Mesenchymal stem cell (in vitro differentiated cells and primary cell): ENCODE measurements around the gene SSH2.

Experiments used
- DNase-seq: peaks from one replicate; pipeline ENCODE4 v3.0.0-alpha.2; 2013
- H2AFZ ChIP-seq: one replicate; pipeline ENCODE4 v1.6.1; 2013; ENCODE audit warnings: low read depth, mild to moderate bottlenecking, control low read depth, inconsistent platforms, low read length, moderate library complexity
- H2AK5ac ChIP-seq: 2 replicates; pipeline ENCODE4 v1.6.1; 2013; ENCODE audit warnings: low read length, moderate library complexity, mild to moderate bottlenecking, inconsistent platforms; ENCODE audit not compliant: severe bottlenecking
- H2BK120ac ChIP-seq: one replicate; pipeline ENCODE4 v1.6.1; 2013; ENCODE audit warnings: low read depth, mild to moderate bottlenecking, inconsistent platforms, low read length, moderate library complexity
- H2BK12ac ChIP-seq, 2 experiments: one replicate each; pipeline ENCODE4 v1.6.1; 2013; ENCODE audit warnings: inconsistent platforms in 2 of 2, low read length in 2 of 2, mild to moderate bottlenecking in 2 of 2, moderate library complexity in 2 of 2, control low read depth in 1 of 2
- H2BK15ac ChIP-seq: one replicate; pipeline ENCODE4 v1.6.1; 2013; ENCODE audit warnings: mild to moderate bottlenecking, low read depth, inconsistent platforms; ENCODE audit not compliant: poor library complexity, severe bottlenecking
- H2BK5ac ChIP-seq: 2 replicates; pipeline ENCODE4 v1.6.1; 2013; ENCODE audit warnings: low read depth, mild to moderate bottlenecking, low read length, control low read depth, inconsistent platforms; ENCODE audit not compliant: poor library complexity, severe bottlenecking
- H3K14ac ChIP-seq, 2 experiments: one replicate each; pipeline ENCODE4 v1.6.1; 2013; ENCODE audit warnings: inconsistent platforms in 2 of 2, low read length in 2 of 2, control low read depth in 1 of 2, mild to moderate bottlenecking in 1 of 2, moderate library complexity in 1 of 2
- H3K18ac ChIP-seq, 2 experiments: one replicate each; pipeline ENCODE4 v1.6.1; 2013; ENCODE audit warnings: inconsistent platforms in 2 of 2, low read length in 2 of 2, control low read depth in 1 of 2, low read depth in 1 of 2, mild to moderate bottlenecking in 1 of 2
- H3K23ac ChIP-seq, 2 experiments: one replicate each; pipeline ENCODE4 v1.6.1; 2013; ENCODE audit warnings: inconsistent platforms in 2 of 2, low read length in 2 of 2, mild to moderate bottlenecking in 2 of 2, moderate library complexity in 2 of 2, control low read depth in 1 of 2
- H3K27ac ChIP-seq: 2 replicates; pipeline ENCODE4 v1.5.1; 2013; ENCODE audit warnings: mild to moderate bottlenecking, moderate library complexity, low read length, control low read depth, inconsistent platforms; ENCODE audit not compliant: poor library complexity, severe bottlenecking
- H3K27me3 ChIP-seq, 2 experiments: 2 replicates each; pipeline versions ENCODE4 v1.6.1 to v1.7.0; 2013; ENCODE audit warnings: low read length in 2 of 2, mild to moderate bottlenecking in 2 of 2, moderate library complexity in 2 of 2, control low read depth in 1 of 2, inconsistent platforms in 1 of 2; ENCODE audit not compliant: control insufficient read depth in 1 of 2, insufficient read depth in 1 of 2
- H3K36me3 ChIP-seq, 2 experiments: 2 replicates each; pipeline versions ENCODE4 v1.6.1 to v1.7.0; 2013; ENCODE audit warnings: low read length in 2 of 2, control low read depth in 1 of 2, inconsistent platforms in 1 of 2, low read depth in 1 of 2, mild to moderate bottlenecking in 1 of 2; ENCODE audit not compliant: insufficient read depth in 2 of 2, control insufficient read depth in 1 of 2
- H3K4ac ChIP-seq, 2 experiments: one replicate each; pipeline ENCODE4 v1.6.1; 2013; ENCODE audit warnings: inconsistent platforms in 2 of 2, low read length in 2 of 2, mild to moderate bottlenecking in 2 of 2, moderate library complexity in 2 of 2, control low read depth in 1 of 2, low read depth in 1 of 2
- H3K4me1 ChIP-seq: 2 replicates; pipeline ENCODE4 v1.6.1; 2013; ENCODE audit warnings: low read depth, low read length, control low read depth; ENCODE audit not compliant: control insufficient read depth, insufficient read depth
- H3K4me2 ChIP-seq: 2 replicates; pipeline ENCODE4 v1.6.1; 2013; ENCODE audit warnings: low read length, mild to moderate bottlenecking, inconsistent platforms; ENCODE audit not compliant: poor library complexity, severe bottlenecking
- H3K4me3 ChIP-seq, 2 experiments: 2 replicates each; pipeline versions ENCODE4 v1.5.1 to v1.7.0; 2013; ENCODE audit warnings: low read length in 2 of 2, mild to moderate bottlenecking in 2 of 2, control low read depth in 1 of 2, low read depth in 1 of 2; ENCODE audit not compliant: insufficient read depth in 1 of 2
- H3K79me1 ChIP-seq: replicated peaks from 2 replicates; pipeline ENCODE4 v1.6.1; 2013; ENCODE audit warnings: mild to moderate bottlenecking, control low read depth, low read length, inconsistent platforms; ENCODE audit not compliant: poor library complexity, severe bottlenecking
- H3K9ac ChIP-seq: 2 replicates; pipeline ENCODE4 v1.7.0; 2013; ENCODE audit warnings: mild to moderate bottlenecking, low read length, moderate library complexity
- H3K9me3 ChIP-seq: 2 replicates; pipeline ENCODE4 v1.7.0; 2013; ENCODE audit warnings: mild to moderate bottlenecking, low read length; ENCODE audit not compliant: control insufficient read depth
- H4K8ac ChIP-seq: one replicate; pipeline ENCODE4 v1.6.1; 2013; ENCODE audit warnings: inconsistent platforms, mild to moderate bottlenecking, low read length, moderate library complexity
- H4K91ac ChIP-seq: one replicate; pipeline ENCODE4 v1.6.1; 2013; ENCODE audit warnings: mild to moderate bottlenecking, low read length, inconsistent platforms
- WGBS: methylation state at CpG from one replicate; pipeline ENCODE4 v1.1.7; 2013; ENCODE audit warnings: mixed read lengths; 5-methylcytosine and 5-hydroxymethylcytosine counted together

Gene SSH2

DNA sequence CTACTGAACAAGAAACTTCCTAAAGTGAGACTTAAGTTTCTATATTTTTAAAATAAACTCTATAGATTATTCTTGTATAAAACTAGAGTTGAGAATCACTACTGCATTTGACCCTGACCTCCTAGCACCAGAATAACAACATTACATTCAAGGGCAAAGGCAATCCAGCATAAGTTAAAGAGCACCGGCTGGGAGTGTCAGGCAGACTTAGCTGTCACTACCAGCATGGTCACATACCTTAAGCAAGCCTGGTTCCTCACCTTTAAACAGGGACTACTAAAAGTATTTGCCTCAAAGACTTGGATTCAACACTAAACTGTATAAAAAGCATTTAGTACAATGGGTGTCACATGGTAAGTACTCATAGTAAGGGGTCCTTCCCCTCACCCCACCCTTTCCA, 90.4 kb downstream of the SSH2 start:
- H2BK12ac ChIP-seq: no peak overlapping the region
- no peak overlapping the region for H4K91ac ChIP-seq
- no peak overlapping the region for H2AK5ac ChIP-seq
- H3K18ac ChIP-seq: no peak overlapping the region
- H3K9me3 ChIP-seq: no peaks in the 10 kb centered on the region
- peaks cover 0 to 12% of the 10 kb centered on the region in 2 experiments for H3K36me3 ChIP-seq
- H2BK15ac ChIP-seq: no peak overlapping the region
- H2BK120ac ChIP-seq: no peak overlapping the region
- no peak overlapping the region for H2BK5ac ChIP-seq
- no peak overlapping the region for H3K27ac ChIP-seq
- no peak overlapping the region for H3K4ac ChIP-seq
- peaks cover 15% of the 10 kb centered on the region for H3K4me1 ChIP-seq
- no peak overlapping the region for H3K9ac ChIP-seq
- H3K4me3 ChIP-seq: no peak overlapping the region
- no peak overlapping the region for H4K8ac ChIP-seq
- no peak overlapping the region for H3K14ac ChIP-seq
- no peak overlapping the region for H2AFZ ChIP-seq
- H3K79me1 ChIP-seq: peaks cover 34% of the 10 kb centered on the region
- WGBS: 100% methylated on average over 1 of the region's 1 CpG
- H3K23ac ChIP-seq: no peak overlapping the region
- no peak overlapping the region for H3K4me2 ChIP-seq
- H3K27me3 ChIP-seq: no peaks in the 10 kb centered on the region
- no peak for DNase-seq

GRCh38 chr17:29838961-29839360, 91.1 kb downstream of the SSH2 start:
- Histone ChIP-seq H2AK5ac (no peak overlapping the region), H3K36me3 (peaks cover 0 to 12% of the 10 kb centered on the region in 2 experiments), H3K18ac (no peak overlapping the region), H2BK5ac (no peak overlapping the region), H3K14ac (no peak overlapping the region), H3K79me1 (peaks cover 30% of the 10 kb centered on the region), H3K4me3 (no peak overlapping the region), H3K9ac (no peak overlapping the region), H4K91ac (no peak overlapping the region), H2BK15ac (no peak overlapping the region), H3K23ac (no peak overlapping the region), H4K8ac (no peak overlapping the region), H3K4ac (no peak overlapping the region), H2AFZ (no peak overlapping the region), H3K27me3 (no peaks in the 10 kb centered on the region), H3K9me3 (no peaks in the 10 kb centered on the region), H2BK120ac (no peak overlapping the region), H3K27ac (no peak overlapping the region), H2BK12ac (no peak overlapping the region), H3K4me2 (no peak overlapping the region), H3K4me1 (peaks cover 11% of the 10 kb centered on the region)
- 80% methylated on average over 6 of the region's 6 CpGs for WGBS
- DNase-seq: peak; percentile 61

GRCh38 chr17:29837531-29837930, 92.5 kb downstream of the SSH2 start:
- DNase-seq: no peak
- H2BK12ac ChIP-seq: no peak overlapping the region
- no peak overlapping the region for H2BK5ac ChIP-seq
- H3K4me2 ChIP-seq: no peak overlapping the region
- H2BK120ac ChIP-seq: no peak overlapping the region
- H3K4ac ChIP-seq: no peak overlapping the region
- no peak overlapping the region for H3K4me3 ChIP-seq
- no peaks in the 10 kb centered on the region for H3K27me3 ChIP-seq
- 98% methylated on average over 7 of the region's 7 CpGs for WGBS
- no peaks in the 10 kb centered on the region for H3K9me3 ChIP-seq
- no peak overlapping the region for H2BK15ac ChIP-seq
- H3K23ac ChIP-seq: no peak overlapping the region
- no peak overlapping the region for H2AFZ ChIP-seq
- H3K18ac ChIP-seq: no peak overlapping the region
- H2AK5ac ChIP-seq: no peak overlapping the region
- no peak overlapping the region for H3K27ac ChIP-seq
- H4K8ac ChIP-seq: no peak overlapping the region
- peak overlapping the region in 1 of 2 experiments; percentile 86 for H3K14ac ChIP-seq
- peak overlapping the region; percentile 20 for H4K91ac ChIP-seq
- H3K9ac ChIP-seq: no peak overlapping the region
- H3K79me1 ChIP-seq: peaks cover 30% of the 10 kb centered on the region
- peaks cover 11% of the 10 kb centered on the region for H3K4me1 ChIP-seq
- H3K36me3 ChIP-seq: peaks cover 0 to 12% of the 10 kb centered on the region in 2 experiments

DNA sequence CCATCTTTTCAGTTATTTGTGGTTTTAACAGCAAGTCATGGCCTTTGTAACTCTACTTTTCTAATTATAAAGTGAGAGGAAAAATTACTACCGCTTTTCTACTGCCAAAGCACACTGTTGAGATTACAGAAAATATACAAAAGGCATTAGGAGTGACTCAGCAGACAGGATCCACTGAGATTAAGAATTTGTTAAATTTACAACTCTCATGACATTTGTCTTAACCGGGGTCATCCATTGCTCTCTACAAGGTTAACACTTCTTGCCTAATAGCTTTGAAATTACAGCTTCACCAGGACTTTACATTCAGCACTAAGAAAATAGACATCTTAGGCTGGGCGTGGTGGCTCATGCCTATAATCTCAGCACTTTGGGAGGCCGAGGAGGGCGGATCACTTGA, 93.4 kb downstream of the SSH2 start:
- DNase-seq: peak; percentile 80
- Histone ChIP-seq H3K14ac (no peak overlapping the region), H2AK5ac (no peak overlapping the region), H3K9ac (peak overlapping the region; percentile 41), H3K79me1 (peaks cover 29% of the 10 kb centered on the region), H3K23ac (no peak overlapping the region), H3K4ac (no peak overlapping the region), H3K36me3 (peaks cover 0 to 12% of the 10 kb centered on the region in 2 experiments), H2BK15ac (no peak overlapping the region), H3K27me3 (no peaks in the 10 kb centered on the region), H4K91ac (no peak overlapping the region), H3K27ac (no peak overlapping the region), H3K9me3 (no peaks in the 10 kb centered on the region), H3K18ac (no peak overlapping the region), H2BK5ac (no peak overlapping the region), H2AFZ (no peak overlapping the region), H4K8ac (no peak overlapping the region), H2BK120ac (no peak overlapping the region), H2BK12ac (no peak overlapping the region), H3K4me3 (no peak overlapping the region), H3K4me1 (peaks cover 11% of the 10 kb centered on the region), H3K4me2 (no peak overlapping the region)
- WGBS: 26% methylated on average over 5 of the region's 5 CpGs
